Measurements from ENCODE around the gene ARSG. TPM values are rescaled to one million over a fixed set of nuclear protein-coding genes. Genes with fewer than 3 reads are reported as not detected.
A peak's percentile ranks its signal among the peaks of the same experiment; 100 is the strongest.

The ARSG gene
- total and polyA plus RNA-seq, 2 of the 13 experiments (the other 11 are each of a cell fraction or from before 2014, with no cell fraction given), result 3.7 to 15.2 TPM

DNA sequence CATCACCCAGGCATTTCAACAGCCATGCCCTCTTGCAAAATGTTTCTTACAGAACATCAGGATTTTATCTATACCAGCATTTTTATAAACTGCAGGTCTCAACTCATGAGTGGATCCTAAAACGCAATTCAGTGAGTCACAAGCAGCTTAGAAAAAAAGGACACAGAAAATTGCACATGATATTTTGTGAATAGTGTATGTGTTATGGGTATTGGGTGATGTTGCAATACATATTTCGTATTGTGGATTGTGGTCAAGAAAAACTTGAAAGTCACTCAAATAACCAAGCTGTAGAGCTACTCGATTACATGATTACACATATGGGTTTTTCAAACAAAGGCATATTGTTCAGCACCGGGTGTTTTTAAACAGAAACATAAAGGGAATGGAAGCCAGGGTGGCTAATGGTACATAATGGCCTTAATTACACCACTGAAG is 164.6 kb downstream of the ARSG start:
- Histone ChIP-seq H3K27me3 (ENCODE audit: control insufficient read depth in 1 of 2, insufficient read depth in 2 of 2, low read length in 2 of 2) (no peaks in the 10 kb centered on the region), H3K9me3 (ENCODE audit: low read length) (no peaks in the 10 kb centered on the region), H3K4me3 (replicated peaks in 1 of 3; ENCODE audit: insufficient read depth in 1 of 3, low read depth in 2 of 3, low read length in 3 of 3) (peak overlapping the region; percentile 76 to 92 (median 78)), H3K27ac (ENCODE audit: extremely low read length, insufficient read depth, low read length) (peak overlapping the region; percentile 81), H3K4me1 (ENCODE audit: insufficient read depth, low read length) (peaks cover 77% of the 10 kb centered on the region), H3K9ac (ENCODE audit: insufficient read depth, low read depth, low read length) (peak overlapping the region; percentile 82), H3K79me2 (ENCODE audit: insufficient read depth, low read length) (peaks cover 5% of the 10 kb centered on the region), H2AFZ (ENCODE audit: low read length) (no peak overlapping the region), H3K36me3 (replicated peaks in 1 of 2; ENCODE audit: control insufficient read depth in 1 of 2, insufficient read depth in 2 of 2, low read length in 2 of 2) (no peaks in the 10 kb centered on the region; a peak in 1 of 5 replicates), H3K4me2 (ENCODE audit: low read depth, low read length) (peak overlapping the region; percentile 85), H4K20me1 (ENCODE audit: insufficient read depth, low read length) (no peaks in the 10 kb centered on the region)
- ATAC-seq, result no peak
- intact Hi-C loops (cut with micrococcal nuclease; ENCODE audit: unreplicated experiment) (loop anchor here (2.0 to 10.0 kb wide), 4 partner anchors 17 to 421 kb away; partner anchors contain the start of gene KPNA2), in situ Hi-C loops (cut with HindIII; ENCODE audit: extremely low pct_ligation_motif_present, low pct_unique_long_range_greater_than_20kb) (loop anchor here (10.0 kb wide), 2 partner anchors 309 to 481 kb away; no protein-coding TSS in a partner anchor)
- peak; percentile 18 for FAIRE-seq
- POLR2A ChIA-PET, result interaction anchor here (0.5 to 5.4 kb wide), 9 partner anchors 16 to 436 kb away, joined by 3 to 53 read pairs (median 4); partner anchors contain the start of genes AMZ2 and PRKAR1A
- WGBS (ENCODE audit: low lambda C conversion rate), result 15% methylated on average over 4 of the region's 4 CpGs
- BruUV-seq (replicated peaks), result no TSS peak
- DNase-seq (ENCODE audit: low spot score), result peak; percentile 89
- CTCF ChIA-PET (ENCODE audit: low intra/inter-chr PET ratio, low total read pairs), result no interaction called here
- TF ChIP-seq ZNF777 (CRISPR knock-in tag; IDR thresholded peaks at IDR 0.05) (no peak), SOX13 (IDR thresholded peaks at IDR 0.05) (peak; percentile 52; the same call in 1 of the 2 replicates), SOX13 (CRISPR knock-in tag; conservative IDR thresholded peaks at IDR 0.05 in 1 of 2, IDR thresholded peaks at IDR 0.05 in 1 of 2) (peak in 1 of 2 experiments; percentile 88; a peak in 2 of 4 replicates), ARNT2 (CRISPR knock-in tag; IDR thresholded peaks at IDR 0.05; ENCODE audit: low read depth) (peak; percentile 14; the same call in 1 of the 2 replicates), CEBPG (CRISPR knock-in tag; IDR thresholded peaks at IDR 0.05) (peak; percentile 85), SOX6 (IDR thresholded peaks at IDR 0.05) (no peak), SOX6 (CRISPR knock-in tag; IDR thresholded peaks at IDR 0.05) (peak; percentile 83; the same call in 1 of the 2 replicates), CC2D1A (CRISPR knock-in tag; IDR thresholded peaks at IDR 0.05) (0 out of 2 replicates have a peak, but pooled peaks have one; percentile 73), FOXA3 (CRISPR knock-in tag; IDR thresholded peaks at IDR 0.05) (peak; percentile 50), GATAD2A (CRISPR knock-in tag; IDR thresholded peaks at IDR 0.05) (peak; percentile 56; the same call in 1 of the 2 replicates), TBX3 (IDR thresholded peaks at IDR 0.05; ENCODE audit: borderline replicate concordance) (peak; percentile 84), ZNF607 (CRISPR knock-in tag; IDR thresholded peaks at IDR 0.05; ENCODE audit: borderline replicate concordance) (0 out of 2 replicates have a peak, but pooled peaks have one; percentile 40), ZNF296 (CRISPR knock-in tag; conservative IDR thresholded peaks at IDR 0.05) (no peak), SOX5 (CRISPR knock-in tag; IDR thresholded peaks at IDR 0.05; ENCODE audit: borderline replicate concordance) (peak; percentile 79), CCDC6 (CRISPR knock-in tag; IDR thresholded peaks at IDR 0.05) (peak; percentile 29; the same call in 1 of the 2 replicates), ATF6 (CRISPR knock-in tag; conservative IDR thresholded peaks at IDR 0.05) (no peak), HNRNPLL (IDR thresholded peaks at IDR 0.05; ENCODE audit: low read depth, low read length, poor library complexity, severe bottlenecking) (no peak), ZNF747 (CRISPR knock-in tag; IDR thresholded peaks at IDR 0.05; ENCODE audit: borderline replicate concordance) (no peak), CREB1 (IDR thresholded peaks at IDR 0.05) (no peak), CREB1 (CRISPR knock-in tag; IDR thresholded peaks at IDR 0.05) (no peak), ZNF530 (CRISPR knock-in tag; IDR thresholded peaks at IDR 0.05; ENCODE audit: low read depth) (no peak), SSRP1 (CRISPR knock-in tag; IDR thresholded peaks at IDR 0.05) (0 out of 2 replicates have a peak, but pooled peaks have one; percentile 11)
- TF ChIP-seq, protein P1, sequence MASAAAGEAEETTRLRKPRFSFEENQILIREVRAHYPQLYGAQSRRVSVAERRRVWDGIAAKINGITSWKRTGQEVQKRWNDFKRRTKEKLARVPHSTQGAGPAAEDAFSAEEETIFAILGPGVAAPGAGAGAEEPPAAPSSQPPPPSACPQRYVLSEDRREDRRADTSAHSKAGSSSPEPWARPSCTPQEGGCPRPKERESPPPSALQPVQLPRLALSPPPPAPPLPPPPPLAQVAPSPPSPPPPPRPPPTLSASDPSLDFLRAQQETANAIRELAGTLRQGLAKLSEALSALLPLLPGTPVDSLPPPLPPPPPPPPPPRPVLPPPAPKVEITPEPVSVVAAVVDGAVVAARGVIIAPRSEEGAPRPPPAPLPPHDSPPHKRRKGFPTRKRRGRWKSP (CRISPR knock-in tag; IDR thresholded peaks at IDR 0.05), result peak; percentile 37; the same call in 1 of the 2 replicates
